Superior temporal gyrus (tissue), 1 donor: ENCODE measurements around the gene HILPDA.
A peak's percentile ranks its signal among the peaks of the same experiment; 100 is the strongest.
"Not testable (repeated sequence)": the region's sequence is repeated elsewhere in the genome, so short reads cannot be mapped to it uniquely, and the experiment has no call there.

ENCODE experiments used
- DNase-seq: peaks from one replicate; pipeline ENCODE4 v3.0.0-alpha.2; 2016; ENCODE audit errors: extremely low spot score

The HILPDA gene

GRCh38 chr7:128431754-128432153, 23.9 kb upstream of the HILPDA start:
- no peak for DNase-seq

GRCh38 chr7:128434413-128435326, 21.0 kb upstream of the HILPDA start:
- DNase-seq: no peak

- no peak for DNase-seq
These were observed 20.4 kb upstream of the HILPDA start for GRCh38 chr7:128435327-128435686.

GRCh38 chr7:128437426-128438332, 18.0 kb upstream of the HILPDA start:
- DNase-seq: no peak

- DNase-seq: no peak
These were observed 13.3 kb upstream of the HILPDA start for GRCh38 chr7:128442356-128442755.

- no peak for DNase-seq
These were observed 11.7 kb upstream of the HILPDA start for GRCh38 chr7:128443831-128444600.

GRCh38 chr7:128446306-128446705, 9.4 kb upstream of the HILPDA start:
- no peak for DNase-seq

GRCh38 chr7:128447941-128448564, 7.6 kb upstream of the HILPDA start:
- DNase-seq: no peak

GRCh38 chr7:128448751-128449302, 6.9 kb upstream of the HILPDA start:
- no peak for DNase-seq

- no peak for DNase-seq
These were observed 5.3 kb upstream of the HILPDA start for GRCh38 chr7:128450409-128450808.

- DNase-seq: no peak
These were observed 4.8 kb upstream of the HILPDA start for GRCh38 chr7:128450913-128451312.

- DNase-seq: no peak
These were observed 3.1 kb upstream of the HILPDA start for GRCh38 chr7:128452552-128452951.

GRCh38 chr7:128453836-128454804, 1.6 kb upstream of the HILPDA start:
- no peak for DNase-seq

GRCh38 chr7:128454808-128455542, 703 bp upstream of the HILPDA start:
- no peak for DNase-seq

GRCh38 chr7:128456255-128456725, 612 bp downstream of the HILPDA start:
- DNase-seq: no peak

GRCh38 chr7:128457385-128457784, 1.7 kb downstream of the HILPDA start:
- DNase-seq: not testable (repeated sequence)

- no peak for DNase-seq
These were observed 3.3 kb downstream of the HILPDA start for GRCh38 chr7:128458956-128459355.

GRCh38 chr7:128459394-128459878, 3.8 kb downstream of the HILPDA start:
- peak; percentile 88 for DNase-seq

GRCh38 chr7:128462460-128462859, 6.8 kb downstream of the HILPDA start:
- DNase-seq: no peak
